Fibroblast of lung (primary cell): ENCODE measurements around the gene INS. TPM values are rescaled to one million over a fixed set of nuclear protein-coding genes. Genes with fewer than 3 reads are reported as not detected.
"Not testable (repeated sequence)": the region's sequence is repeated elsewhere in the genome, so short reads cannot be mapped to it uniquely, and the experiment has no call there.

Source experiments
- DNase-seq, 2 donors: peaks; one replicate each; pipeline versions ENCODE4 v3.0.0 to v3.0.0-alpha.2; 2010; ENCODE audit warnings: low read depth in 2 of 2
- H2AFZ ChIP-seq: 2 replicates; pipeline ENCODE4 v1.5.1; 2012; ENCODE audit warnings: low read length, control low read depth, inconsistent platforms
- H3K27ac ChIP-seq: 2 replicates; pipeline ENCODE4 v1.5.1; 2011; ENCODE audit warnings: low read length, control low read depth; ENCODE audit not compliant: insufficient read depth
- H3K27me3 ChIP-seq: 2 replicates; pipeline ENCODE4 v1.5.1; 2011; ENCODE audit warnings: mild to moderate bottlenecking, low read length; ENCODE audit not compliant: control insufficient read depth, insufficient read depth
- H3K36me3 ChIP-seq: 2 replicates; pipeline ENCODE4 v1.5.1; 2011; ENCODE audit warnings: low read length; ENCODE audit not compliant: control insufficient read depth, insufficient read depth
- H3K4me1 ChIP-seq: 2 replicates; pipeline ENCODE4 v1.5.1; 2011; ENCODE audit warnings: low read length; ENCODE audit not compliant: control insufficient read depth, insufficient read depth; ENCODE audit errors: extremely low read depth
- H3K4me2 ChIP-seq: 2 replicates; pipeline ENCODE4 v1.5.1; 2011; ENCODE audit warnings: low read length, control low read depth; ENCODE audit not compliant: insufficient read depth; ENCODE audit errors: extremely low read depth
- H3K4me3 ChIP-seq, 4 experiments: fragments of 200-600 bp in 1 of 4; sonication (generic) in 1 of 4; replicated peaks in 1 of 4; 2 replicates each; pipeline ENCODE4 v1.5.1; 2011 to 2016; ENCODE audit warnings: low read length in 4 of 4, low read depth in 3 of 4, mild to moderate bottlenecking in 3 of 4, control low read depth in 2 of 4, inconsistent platforms in 1 of 4, mixed read lengths in 1 of 4; ENCODE audit not compliant: insufficient read depth in 1 of 4; ENCODE audit errors: control extremely low read depth in 1 of 4
- H3K79me2 ChIP-seq: 2 replicates; pipeline ENCODE4 v1.5.1; 2012; ENCODE audit warnings: mild to moderate bottlenecking, low read length, inconsistent platforms; ENCODE audit not compliant: control insufficient read depth, insufficient read depth
- H3K9ac ChIP-seq: 2 replicates; pipeline ENCODE4 v1.5.1; 2011; ENCODE audit warnings: mild to moderate bottlenecking, low read length, control low read depth; ENCODE audit not compliant: insufficient read depth
- H3K9me3 ChIP-seq: 2 replicates; pipeline ENCODE4 v1.5.1; 2012; ENCODE audit warnings: low read depth, low read length; ENCODE audit not compliant: control insufficient read depth, insufficient read depth
- H4K20me1 ChIP-seq: 2 replicates; pipeline ENCODE4 v1.5.1; 2011; ENCODE audit warnings: low read length; ENCODE audit not compliant: control insufficient read depth, insufficient read depth; ENCODE audit errors: extremely low read depth
- EZH2 ChIP-seq: IDR thresholded peaks from 2 replicates; pipeline ENCODE4 v1.5.1; 2012; ENCODE audit warnings: low read length, control low read depth, mild to moderate bottlenecking; ENCODE audit errors: missing control alignments
- polyA plus RNA-seq, 2 donors: library from polyadenylated mRNA; depleted of rRNA in 1 of 2; stranded (reverse) in 1 of 2; unstranded in 1 of 2; fragments of >200 nt; gene quantifications; 2 replicates each; pipeline ENCODE4 v1.2.1, GENCODE V29; 2011 to 2012; ENCODE audit warnings: missing spikeins in 1 of 2
- total RNA-seq: library from RNA; depleted of rRNA; stranded (reverse); fragments of >200 nt; gene quantifications from 2 replicates; pipeline ENCODE4 v1.2.1, GENCODE V29; 2014
- TF ChIP-seq, protein P1 (sequence below), 2 donors: IDR thresholded peaks in 1 of 2; conservative IDR thresholded peaks in 1 of 2; 1 replicate in 1 of 2; 2 replicates in 1 of 2; pipeline ENCODE4 v1.5.1; 2011 to 2012; ENCODE audit warnings: low read length in 2 of 2, control low read depth in 1 of 2, inconsistent platforms in 1 of 2, low read depth in 1 of 2, mild to moderate bottlenecking in 1 of 2

Gene INS
- total and polyA plus RNA-seq, 2 donors (not counting 1 experiment from before 2014, with no cell fraction given), result not detected

DNA sequence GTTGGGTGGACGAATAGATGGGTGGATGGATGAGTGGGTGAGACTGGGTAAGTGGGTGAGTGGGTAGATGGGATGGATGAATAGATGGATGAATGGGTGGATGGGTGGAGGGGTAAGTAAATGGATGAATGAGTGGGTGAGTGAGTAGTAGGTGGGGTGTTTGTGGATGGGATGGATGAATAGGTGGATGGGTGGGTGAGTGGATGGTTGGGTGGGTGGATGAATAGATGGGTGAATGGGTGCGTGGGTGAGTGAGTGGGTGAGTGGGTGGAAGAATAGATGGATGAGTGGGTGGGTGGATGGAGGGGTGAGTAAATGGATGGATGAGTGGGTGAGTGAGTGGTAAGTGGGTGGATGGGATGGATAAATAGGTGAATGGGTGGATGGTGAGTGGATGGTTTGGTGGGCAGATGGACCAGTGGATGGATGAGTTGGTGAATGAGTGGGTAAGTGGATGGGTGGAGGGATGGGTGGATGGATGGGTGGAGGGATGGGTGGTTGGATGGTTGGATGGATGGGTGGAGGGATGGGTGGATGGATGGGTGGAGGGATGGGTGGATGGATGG, 34.4 kb downstream of the INS start:
- H4K20me1 ChIP-seq, result no peaks in the 10 kb centered on the region
- H3K36me3 ChIP-seq, result no peaks in the 10 kb centered on the region
- no peak overlapping the region for H3K9ac ChIP-seq
- H2AFZ ChIP-seq, result no peak overlapping the region
- no peaks in the 10 kb centered on the region for H3K4me1 ChIP-seq
- no peaks in the 10 kb centered on the region for H3K27me3 ChIP-seq
- H3K79me2 ChIP-seq, result no peaks in the 10 kb centered on the region
- H3K4me3 ChIP-seq, result no peak overlapping the region
- TF ChIP-seq, protein P1, sequence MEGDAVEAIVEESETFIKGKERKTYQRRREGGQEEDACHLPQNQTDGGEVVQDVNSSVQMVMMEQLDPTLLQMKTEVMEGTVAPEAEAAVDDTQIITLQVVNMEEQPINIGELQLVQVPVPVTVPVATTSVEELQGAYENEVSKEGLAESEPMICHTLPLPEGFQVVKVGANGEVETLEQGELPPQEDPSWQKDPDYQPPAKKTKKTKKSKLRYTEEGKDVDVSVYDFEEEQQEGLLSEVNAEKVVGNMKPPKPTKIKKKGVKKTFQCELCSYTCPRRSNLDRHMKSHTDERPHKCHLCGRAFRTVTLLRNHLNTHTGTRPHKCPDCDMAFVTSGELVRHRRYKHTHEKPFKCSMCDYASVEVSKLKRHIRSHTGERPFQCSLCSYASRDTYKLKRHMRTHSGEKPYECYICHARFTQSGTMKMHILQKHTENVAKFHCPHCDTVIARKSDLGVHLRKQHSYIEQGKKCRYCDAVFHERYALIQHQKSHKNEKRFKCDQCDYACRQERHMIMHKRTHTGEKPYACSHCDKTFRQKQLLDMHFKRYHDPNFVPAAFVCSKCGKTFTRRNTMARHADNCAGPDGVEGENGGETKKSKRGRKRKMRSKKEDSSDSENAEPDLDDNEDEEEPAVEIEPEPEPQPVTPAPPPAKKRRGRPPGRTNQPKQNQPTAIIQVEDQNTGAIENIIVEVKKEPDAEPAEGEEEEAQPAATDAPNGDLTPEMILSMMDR (conservative IDR thresholded peaks at IDR 0.05 in 1 of 2, IDR thresholded peaks at IDR 0.05 in 1 of 2; ENCODE audit: low read depth in 1 of 2, low read length in 2 of 2), result no peak
- TF ChIP-seq EZH2, result no peak
- H3K4me2 ChIP-seq, result no peak overlapping the region
- no peak overlapping the region for H3K27ac ChIP-seq
- no peak for DNase-seq
- no peaks in the 10 kb centered on the region for H3K9me3 ChIP-seq

DNA sequence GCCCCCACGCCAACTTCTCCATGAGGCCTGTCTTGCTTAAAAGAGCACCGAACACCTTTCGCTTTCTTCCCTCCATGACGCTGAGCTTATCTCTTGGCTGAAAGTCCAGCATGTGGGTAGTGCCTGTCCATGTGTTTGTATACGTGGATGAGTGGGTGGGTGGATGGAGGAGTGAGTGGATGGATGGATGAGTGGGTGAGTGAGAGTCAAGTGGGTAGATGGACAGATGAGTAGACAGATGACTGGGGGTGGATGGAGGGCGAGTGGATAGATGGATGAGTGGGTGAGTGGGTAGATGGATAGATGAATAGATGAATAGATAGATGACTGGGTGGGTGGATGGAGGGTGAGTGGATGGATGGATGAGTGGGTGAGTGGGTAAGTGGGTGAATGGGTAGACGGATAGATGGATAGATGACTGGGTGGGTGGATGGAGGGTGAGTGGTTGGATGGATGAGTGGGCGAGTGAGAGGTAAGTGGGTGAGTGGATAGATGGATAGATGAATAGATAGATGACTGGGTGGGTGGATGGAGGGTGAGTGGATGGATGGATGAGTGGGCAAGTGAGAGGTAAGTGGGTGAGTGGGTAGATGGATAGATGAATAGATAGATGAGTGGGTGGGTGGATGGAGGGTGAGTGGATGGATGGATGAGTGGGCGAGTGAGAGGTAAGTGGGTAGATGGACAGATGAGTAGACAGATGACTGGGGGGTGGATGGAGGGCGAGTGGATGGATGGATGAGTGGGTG, 36.1 kb downstream of the INS start:
- not testable (repeated sequence) for H4K20me1 ChIP-seq, H3K4me2 ChIP-seq, H3K4me3 ChIP-seq, H3K79me2 ChIP-seq, DNase-seq, H3K27me3 ChIP-seq, H3K36me3 ChIP-seq, H3K4me1 ChIP-seq, H3K9me3 ChIP-seq, H2AFZ ChIP-seq, H3K9ac ChIP-seq, H3K27ac ChIP-seq

DNA sequence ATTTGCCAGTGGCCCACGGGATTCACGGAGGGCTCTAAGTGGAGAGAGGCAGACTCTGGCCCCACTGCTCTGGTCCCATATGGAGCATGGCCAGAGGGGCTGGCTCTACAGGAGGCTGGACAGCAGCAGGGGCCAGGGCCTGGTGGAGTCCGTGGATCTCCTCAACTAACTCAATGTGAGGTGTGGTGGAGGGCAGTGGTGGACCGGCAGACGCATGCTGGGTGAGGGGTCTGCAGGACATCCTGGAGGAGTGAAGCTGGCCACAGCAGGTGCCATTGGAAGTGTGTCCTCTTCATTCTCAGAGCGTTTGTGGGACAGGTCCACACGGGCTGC, 37.4 kb downstream of the INS start:
- Histone ChIP-seq H3K79me2 (no peaks in the 10 kb centered on the region), H3K9me3 (no peaks in the 10 kb centered on the region), H3K9ac (no peak overlapping the region), H3K36me3 (no peaks in the 10 kb centered on the region), H3K4me3 (no peak overlapping the region), H3K4me2 (no peak overlapping the region), H4K20me1 (no peaks in the 10 kb centered on the region), H3K27me3 (no peaks in the 10 kb centered on the region), H3K4me1 (no peaks in the 10 kb centered on the region), H2AFZ (no peak overlapping the region), H3K27ac (no peak overlapping the region)
- no peak for TF ChIP-seq EZH2
- TF ChIP-seq, protein P1 (conservative IDR thresholded peaks at IDR 0.05 in 1 of 2, IDR thresholded peaks at IDR 0.05 in 1 of 2; ENCODE audit: low read depth in 1 of 2, low read length in 2 of 2), result no peak
- no peak for DNase-seq
